MCF 10A (cell line): ENCODE data around the gene NEMP1. TPM values are rescaled to one million over a fixed set of nuclear protein-coding genes. Genes with fewer than 3 reads are reported as not detected.

ENCODE experiments used
- BruUV-seq: library from RNA; stranded (reverse); fragments of 400-500 nt; replicated peaks from 2 replicates; lab custom pipeline; 2021; lab: Mats Ljungman, UMichigan
- CTCF ChIA-PET: fragments of 300-600 bp; sonication (Branson Sonifier 250); formaldehyde crosslinking; extraction: SDS; loops from one replicate; lab custom pipeline; 2021; ENCODE audit warnings: antibody characterized with exemption, inconsistent platforms; lab: Yijun Ruan, JAX
- POLR2A ChIA-PET: fragments of 300-600, 350-650 bp; sonication (Branson Sonifier 250); formaldehyde crosslinking; extraction: SDS; loops from one replicate; lab custom pipeline; 2020; ENCODE audit warnings: antibody characterized with exemption, inconsistent platforms; lab: Yijun Ruan, JAX
- DNase-seq: peaks from one replicate; pipeline ENCODE4 v3.0.0-alpha.2; 2018; ENCODE audit not compliant: unreplicated experiment
- H3K27ac Mint-ChIP-seq: one replicate; pipeline ENCODE4 v1.8.0; 2022; ENCODE audit warnings: mild to moderate bottlenecking, low read depth, mixed read lengths; ENCODE audit not compliant: unreplicated experiment
- H3K27me3 Mint-ChIP-seq: one replicate; pipeline ENCODE4 v1.8.0; 2022; ENCODE audit warnings: mixed read lengths; ENCODE audit not compliant: insufficient read depth, unreplicated experiment
- H3K36me3 Mint-ChIP-seq: one replicate; pipeline ENCODE4 v1.8.0; 2022; ENCODE audit warnings: mild to moderate bottlenecking, moderate library complexity, mixed read lengths; ENCODE audit not compliant: insufficient read depth, unreplicated experiment
- H3K4me1 Mint-ChIP-seq: one replicate; pipeline ENCODE4 v1.8.0; 2022; ENCODE audit warnings: mixed read lengths; ENCODE audit not compliant: insufficient read depth, unreplicated experiment
- H3K4me3 Mint-ChIP-seq: one replicate; pipeline ENCODE4 v1.8.0; 2022; ENCODE audit warnings: mild to moderate bottlenecking, moderate library complexity, mixed read lengths; ENCODE audit not compliant: unreplicated experiment
- H3K9me3 Mint-ChIP-seq: one replicate; pipeline ENCODE4 v1.8.0; 2022; ENCODE audit warnings: mixed read lengths; ENCODE audit not compliant: unreplicated experiment
- CTCF ChIP-seq: fragments of 200-600 bp; IDR thresholded peaks from one replicate; pipeline ENCODE4 v1.8.0; 2022; ENCODE audit warnings: antibody characterized with exemption, mild to moderate bottlenecking; ENCODE audit not compliant: unreplicated experiment
- intact Hi-C: fragments of 100-400 bp; cut with micrococcal nuclease; formaldehyde crosslinking; loops from 2 replicates; pipeline ENCODE4 v1.14.1; 2022
- total RNA-seq: library from RNA; stranded (reverse); gene quantifications from 2 replicates; pipeline ENCODE4 v1.2.3, GENCODE V29; 2022

Gene NEMP1
- total RNA-seq, 1 experiment from 2014 or later, result 17.5 TPM

DNA sequence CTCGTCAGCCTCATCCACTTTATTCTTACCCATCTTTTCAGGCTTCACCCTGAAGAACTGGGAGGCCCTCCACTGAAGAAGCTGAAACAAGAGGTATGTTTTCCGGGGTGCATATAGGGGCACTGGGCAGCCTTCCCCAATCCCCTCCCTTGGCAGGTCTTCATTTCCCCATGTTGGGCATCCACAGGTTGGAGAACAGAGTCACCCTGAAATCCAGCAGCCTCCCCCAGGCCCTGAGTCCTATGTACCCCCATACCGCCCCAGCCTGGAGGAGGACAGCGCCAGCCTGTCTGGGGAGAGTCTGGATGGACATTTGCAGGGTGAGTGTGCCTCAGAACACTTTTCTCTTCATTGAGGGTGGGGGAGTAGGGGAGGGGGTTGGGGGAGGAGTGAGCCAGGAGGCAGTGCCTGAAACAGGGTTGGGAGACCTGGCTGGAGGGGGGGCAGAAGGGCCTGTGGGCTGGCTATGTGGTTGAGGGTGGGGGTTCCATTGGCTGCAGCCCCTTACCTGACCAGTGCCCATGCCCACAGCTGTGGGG lies 14.4 kb upstream of the NEMP1 start:
- POLR2A ChIA-PET, result interaction anchor here (8.7 to 16.5 kb wide), 2 partner anchors 14 to 15 kb away, joined by 151 to 610 read pairs; partner anchors contain the start of genes NEMP1 and STAT6
- no peak overlapping the region for H3K27ac Mint-ChIP-seq
- no peaks in the 10 kb centered on the region for H3K9me3 Mint-ChIP-seq
- no TSS peak for BruUV-seq
- H3K4me3 Mint-ChIP-seq, result no peak overlapping the region
- CTCF ChIA-PET, result interaction anchor here (0.7 to 13.9 kb wide), 6 partner anchors 9 to 83 kb away, joined by 4 to 147 read pairs (median 10); partner anchors contain the start of gene STAT6
- peaks cover 60% of the 10 kb centered on the region for H3K4me1 Mint-ChIP-seq
- H3K36me3 Mint-ChIP-seq, result peaks cover 81% of the 10 kb centered on the region
- no peaks in the 10 kb centered on the region for H3K27me3 Mint-ChIP-seq
- TF ChIP-seq CTCF, result no peak
- DNase-seq, result no peak
- intact Hi-C loops, result loop anchor here (1.0 kb wide), 1 partner anchor 24 kb away; no protein-coding TSS in a partner anchor

DNA sequence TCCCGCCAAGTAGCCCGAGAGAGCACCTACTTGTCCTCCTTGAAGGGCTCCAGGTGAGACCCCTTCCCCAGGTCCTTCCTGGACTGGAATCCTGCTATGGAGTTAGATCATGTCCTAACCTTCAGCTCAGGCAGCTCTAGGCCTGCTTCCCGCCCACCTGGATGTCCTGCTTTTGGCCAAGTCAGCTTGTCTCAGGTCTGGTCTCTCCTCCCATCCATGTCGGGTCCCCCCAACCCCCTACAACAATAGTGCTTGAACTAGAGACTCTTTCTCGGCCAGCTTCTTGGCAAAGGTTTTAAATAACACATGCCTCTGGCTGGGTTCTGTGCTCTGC lies 13.9 kb upstream of the NEMP1 start:
- H3K9me3 Mint-ChIP-seq, result no peaks in the 10 kb centered on the region
- intact Hi-C loops, result no loop called here

GRCh38 chr12:57091638-57092528 lies 13.3 kb upstream of the NEMP1 start:
- Mint-ChIP-seq H3K4me3 (peak overlapping the region; percentile 90), H3K36me3 (peaks cover 77% of the 10 kb centered on the region), H3K4me1 (peaks cover 55% of the 10 kb centered on the region), H3K27ac (peak overlapping the region; percentile 42), H3K27me3 (no peaks in the 10 kb centered on the region), H3K9me3 (no peaks in the 10 kb centered on the region)
- DNase-seq, result no peak
- intact Hi-C loops, result no loop called here
- no TSS peak for BruUV-seq
- TF ChIP-seq CTCF, result no peak
- ChIA-PET POLR2A (interaction anchor here (2.0 to 16.5 kb wide), 3 partner anchors 13 to 23 kb away, joined by 6 to 610 read pairs (median 151); partner anchors contain the start of genes NEMP1 and STAT6), CTCF (interaction anchor here (0.6 to 13.9 kb wide), 8 partner anchors 12 to 84 kb away, joined by 3 to 147 read pairs (median 8); partner anchors contain the start of genes NEMP1 and STAT6)

More for the DNA sequence above, 13.9 kb upstream of the NEMP1 start:
- no peak for TF ChIP-seq CTCF
- peak overlapping the region; percentile 21 for H3K4me3 Mint-ChIP-seq
- POLR2A ChIA-PET, result interaction anchor here (2.0 to 16.5 kb wide), 3 partner anchors 14 to 23 kb away, joined by 6 to 610 read pairs (median 151); partner anchors contain the start of genes NEMP1 and STAT6
- no TSS peak for BruUV-seq
- peaks cover 60% of the 10 kb centered on the region for H3K4me1 Mint-ChIP-seq
- H3K27me3 Mint-ChIP-seq, result no peaks in the 10 kb centered on the region
- CTCF ChIA-PET, result interaction anchor here (0.6 to 13.9 kb wide), 7 partner anchors 12 to 83 kb away, joined by 3 to 147 read pairs (median 10); partner anchors contain the start of genes NEMP1 and STAT6
- no peak for DNase-seq
- no peak overlapping the region for H3K27ac Mint-ChIP-seq
- peaks cover 81% of the 10 kb centered on the region for H3K36me3 Mint-ChIP-seq
